H9 (cell line): ENCODE data around the gene GLDC. TPM values are rescaled to one million over a fixed set of nuclear protein-coding genes. Genes with fewer than 3 reads are reported as not detected.

Experiments used
- DNase-seq: peaks from one replicate; pipeline ENCODE4 v3.0.0-alpha.2; 2017
- H2AFZ ChIP-seq: one replicate; pipeline ENCODE4 v1.6.1; 2013; ENCODE audit warnings: mild to moderate bottlenecking, low read length, control low read depth, moderate library complexity
- H2AK5ac ChIP-seq: 2 replicates; pipeline ENCODE4 v1.6.1; 2013; ENCODE audit warnings: low read length, control low read depth, mixed read lengths; ENCODE audit not compliant: insufficient read length
- H2BK120ac ChIP-seq: one replicate; pipeline ENCODE4 v1.6.1; 2013; ENCODE audit warnings: low read depth, mild to moderate bottlenecking, low read length, control low read depth, inconsistent platforms; ENCODE audit not compliant: poor library complexity, severe bottlenecking
- H2BK12ac ChIP-seq: 2 replicates; pipeline ENCODE4 v1.6.1; 2013; ENCODE audit warnings: low read length, control low read depth, mixed read lengths, low read depth; ENCODE audit not compliant: insufficient read length
- H2BK15ac ChIP-seq: 2 replicates; pipeline ENCODE4 v1.6.1; 2013; ENCODE audit warnings: low read depth, low read length, control low read depth
- H2BK20ac ChIP-seq: one replicate; pipeline ENCODE4 v1.6.1; 2013; ENCODE audit warnings: low read depth, mild to moderate bottlenecking, low read length, control low read depth, inconsistent platforms; ENCODE audit not compliant: poor library complexity, severe bottlenecking
- H2BK5ac ChIP-seq: 2 replicates; pipeline ENCODE4 v1.6.1; 2013; ENCODE audit warnings: low read length, control low read depth, mixed read lengths; ENCODE audit not compliant: insufficient read length
- H3K14ac ChIP-seq: 2 replicates; pipeline ENCODE4 v1.6.1; 2013; ENCODE audit warnings: low read length, control low read depth; ENCODE audit not compliant: insufficient read depth
- H3K18ac ChIP-seq: 2 replicates; pipeline ENCODE4 v1.6.1; 2013; ENCODE audit warnings: low read depth, mild to moderate bottlenecking, mixed read lengths, low read length, control low read depth; ENCODE audit not compliant: insufficient read length
- H3K23ac ChIP-seq: 2 replicates; pipeline ENCODE4 v1.6.1; 2013; ENCODE audit warnings: low read length, control low read depth, mixed read lengths, low read depth; ENCODE audit not compliant: insufficient read length
- H3K23me2 ChIP-seq: 2 replicates; pipeline ENCODE4 v1.6.1; 2013; ENCODE audit warnings: low read depth, mild to moderate bottlenecking, mixed read lengths, low read length, control low read depth; ENCODE audit not compliant: insufficient read length, poor library complexity, severe bottlenecking
- H3K27ac ChIP-seq: 2 replicates; pipeline ENCODE4 v1.5.1; 2013; ENCODE audit warnings: low read length, control low read depth, mixed read lengths, low read depth; ENCODE audit not compliant: insufficient read length
- H3K27me3 ChIP-seq: 2 replicates; pipeline ENCODE4 v1.6.1; 2013; ENCODE audit warnings: low read length, control low read depth, inconsistent platforms; ENCODE audit not compliant: insufficient read depth
- H3K4ac ChIP-seq: 2 replicates; pipeline ENCODE4 v1.6.1; 2013; ENCODE audit warnings: low read depth, mild to moderate bottlenecking, control low read depth, inconsistent platforms, low read length, moderate library complexity
- H3K4me1 ChIP-seq: 2 replicates; pipeline ENCODE4 v1.6.1; 2013; ENCODE audit warnings: low read length, control low read depth, inconsistent platforms; ENCODE audit not compliant: insufficient read depth
- H3K4me2 ChIP-seq: 2 replicates; pipeline ENCODE4 v1.6.1; 2013; ENCODE audit warnings: low read length, control low read depth, mixed read lengths; ENCODE audit not compliant: insufficient read length, insufficient read depth
- H3K56ac ChIP-seq: 2 replicates; pipeline ENCODE4 v1.6.1; 2013; ENCODE audit warnings: low read depth, mild to moderate bottlenecking, mixed read lengths, low read length, control low read depth; ENCODE audit not compliant: insufficient read length
- H3K79me1 ChIP-seq: 2 replicates; pipeline ENCODE4 v1.6.1; 2013; ENCODE audit warnings: low read depth, mild to moderate bottlenecking, moderate library complexity, low read length, control low read depth, inconsistent platforms; ENCODE audit not compliant: insufficient read depth, poor library complexity, severe bottlenecking
- H3K79me2 ChIP-seq: 2 replicates; pipeline ENCODE4 v1.6.1; 2013; ENCODE audit warnings: low read length, control low read depth, inconsistent platforms; ENCODE audit not compliant: insufficient read depth
- H3K9ac ChIP-seq: 2 replicates; pipeline ENCODE4 v1.6.1; 2013; ENCODE audit warnings: low read length, control low read depth, mixed read lengths; ENCODE audit not compliant: insufficient read length; ENCODE audit errors: extremely low read depth
- H3K9me3 ChIP-seq: one replicate; pipeline ENCODE4 v1.6.1; 2013; ENCODE audit warnings: low read depth, low read length, inconsistent platforms; ENCODE audit not compliant: control insufficient read depth
- H3T11ph ChIP-seq: one replicate; pipeline ENCODE4 v1.6.1; 2013; ENCODE audit warnings: mild to moderate bottlenecking, low read length, control low read depth, inconsistent platforms
- H4K20me1 ChIP-seq: one replicate; pipeline ENCODE4 v1.6.1; 2013; ENCODE audit not compliant: control insufficient read depth, insufficient read length, insufficient read depth
- H4K5ac ChIP-seq: 2 replicates; pipeline ENCODE4 v1.6.1; 2013; ENCODE audit warnings: low read depth, mild to moderate bottlenecking, mixed read lengths, low read length, control low read depth; ENCODE audit not compliant: insufficient read length
- H4K8ac ChIP-seq: replicated peaks from 2 replicates; pipeline ENCODE4 v1.6.1; 2013; ENCODE audit warnings: low read length, control low read depth, mixed read lengths, low read depth; ENCODE audit not compliant: insufficient read length
- H4K91ac ChIP-seq: 2 replicates; pipeline ENCODE4 v1.6.1; 2013; ENCODE audit warnings: low read depth, mild to moderate bottlenecking, moderate library complexity, mixed read lengths, low read length, control low read depth; ENCODE audit not compliant: insufficient read length
- H3K27ac Mint-ChIP-seq, 3 experiments: 2 replicates in 2 of 3; 3 replicates in 1 of 3; pipeline ENCODE4 v1.8.0; 2020 to 2021; ENCODE audit warnings: mixed read lengths in 3 of 3, mild to moderate bottlenecking in 1 of 3, moderate library complexity in 1 of 3
- H3K27me3 Mint-ChIP-seq: 2 replicates; pipeline ENCODE4 v1.8.0; 2021; ENCODE audit warnings: low read depth, mild to moderate bottlenecking, moderate library complexity, mixed read lengths
- H3K36me3 Mint-ChIP-seq, 3 experiments: 2 replicates in 2 of 3; 3 replicates in 1 of 3; pipeline ENCODE4 v1.8.0; 2020 to 2021; ENCODE audit warnings: low read depth in 3 of 3, mixed read lengths in 3 of 3; ENCODE audit not compliant: insufficient read depth in 1 of 3
- H3K4me1 Mint-ChIP-seq, 2 experiments: 2 replicates each; pipeline ENCODE4 v1.8.0; 2020; ENCODE audit warnings: mixed read lengths in 2 of 2
- H3K4me3 Mint-ChIP-seq, 2 experiments: 2 replicates in 1 of 2; 3 replicates in 1 of 2; pipeline ENCODE4 v1.8.0; 2020 to 2021; ENCODE audit warnings: mild to moderate bottlenecking in 2 of 2, mixed read lengths in 2 of 2, moderate library complexity in 1 of 2
- H3K9me3 Mint-ChIP-seq, 2 experiments: 2 replicates in 1 of 2; 3 replicates in 1 of 2; pipeline ENCODE4 v1.8.0; 2020; ENCODE audit warnings: mild to moderate bottlenecking in 2 of 2, mixed read lengths in 2 of 2, moderate library complexity in 1 of 2
- WGBS: extraction: QIAGEN DNeasy Blood & Tissue Kit; methylation state at CpG from one replicate; pipeline ENCODE4 v1.1.7; 2013; ENCODE audit warnings: missing lambda C conversion rate, low lambda C conversion rate, mixed read lengths; ENCODE audit not compliant: insufficient read length; ENCODE audit errors: extremely low coverage; 5-methylcytosine and 5-hydroxymethylcytosine counted together
- total RNA-seq: library from RNA; stranded (reverse); gene quantifications from 2 replicates; pipeline ENCODE4 v1.2.1, GENCODE V29; 2021
- TF ChIP-seq, protein P1 (sequence below): fragments of 200-600 bp; sonication (generic); conservative IDR thresholded peaks from 3 replicates; pipeline ENCODE4 v1.8.0; 2021; ENCODE audit warnings: antibody characterized with exemption, mild to moderate bottlenecking

GLDC gene
- total RNA-seq, 1 experiment from 2014 or later, result 74.4 TPM

- no peak for DNase-seq
- no CpG with 5 or more reads among the region's 6 CpGs for WGBS
- no peak overlapping the region for H2BK15ac ChIP-seq
- no peak overlapping the region for H3K9ac ChIP-seq
- H4K8ac ChIP-seq, result no peak overlapping the region
- H3K9me3 ChIP-seq, result no peaks in the 10 kb centered on the region
- H3K79me1 ChIP-seq, result peaks cover 7% of the 10 kb centered on the region
- Mint-ChIP-seq H3K4me3 (no peak overlapping the region), H3K27ac (peak overlapping the region in 1 of 3 experiments; percentile 40; a peak in 1 of 7 replicates), H3K36me3 (peaks cover 39 to 59% (median 46%) of the 10 kb centered on the region in 3 experiments), H3K4me1 (peaks cover 13% of the 10 kb centered on the region in 2 experiments), H3K27me3 (no peaks in the 10 kb centered on the region), H3K9me3 (peaks cover 6 to 15% of the 10 kb centered on the region in 2 experiments)
- H2BK20ac ChIP-seq, result no peak overlapping the region
- H3K23me2 ChIP-seq, result no peaks in the 10 kb centered on the region
- TF ChIP-seq, protein P1, sequence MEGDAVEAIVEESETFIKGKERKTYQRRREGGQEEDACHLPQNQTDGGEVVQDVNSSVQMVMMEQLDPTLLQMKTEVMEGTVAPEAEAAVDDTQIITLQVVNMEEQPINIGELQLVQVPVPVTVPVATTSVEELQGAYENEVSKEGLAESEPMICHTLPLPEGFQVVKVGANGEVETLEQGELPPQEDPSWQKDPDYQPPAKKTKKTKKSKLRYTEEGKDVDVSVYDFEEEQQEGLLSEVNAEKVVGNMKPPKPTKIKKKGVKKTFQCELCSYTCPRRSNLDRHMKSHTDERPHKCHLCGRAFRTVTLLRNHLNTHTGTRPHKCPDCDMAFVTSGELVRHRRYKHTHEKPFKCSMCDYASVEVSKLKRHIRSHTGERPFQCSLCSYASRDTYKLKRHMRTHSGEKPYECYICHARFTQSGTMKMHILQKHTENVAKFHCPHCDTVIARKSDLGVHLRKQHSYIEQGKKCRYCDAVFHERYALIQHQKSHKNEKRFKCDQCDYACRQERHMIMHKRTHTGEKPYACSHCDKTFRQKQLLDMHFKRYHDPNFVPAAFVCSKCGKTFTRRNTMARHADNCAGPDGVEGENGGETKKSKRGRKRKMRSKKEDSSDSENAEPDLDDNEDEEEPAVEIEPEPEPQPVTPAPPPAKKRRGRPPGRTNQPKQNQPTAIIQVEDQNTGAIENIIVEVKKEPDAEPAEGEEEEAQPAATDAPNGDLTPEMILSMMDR, result no peak
- H2BK12ac ChIP-seq, result no peak overlapping the region
- no peak overlapping the region for H4K5ac ChIP-seq
- H2BK5ac ChIP-seq, result no peak overlapping the region
- no peak overlapping the region for H3K4ac ChIP-seq
- no peak overlapping the region for H3T11ph ChIP-seq
- peaks cover 2% of the 10 kb centered on the region; the same call in 1 of the 2 replicates for H3K79me2 ChIP-seq
- H2AK5ac ChIP-seq, result no peak overlapping the region
- H4K91ac ChIP-seq, result no peak overlapping the region
- no peak overlapping the region for H2AFZ ChIP-seq
- H3K27ac ChIP-seq, result no peak overlapping the region
- H2BK120ac ChIP-seq, result no peak overlapping the region
- H3K14ac ChIP-seq, result no peak overlapping the region
- no peak overlapping the region for H3K18ac ChIP-seq
- H3K23ac ChIP-seq, result no peak overlapping the region
- no peak overlapping the region for H3K4me2 ChIP-seq
- H3K4me1 ChIP-seq, result no peaks in the 10 kb centered on the region
- H3K27me3 ChIP-seq, result no peaks in the 10 kb centered on the region
- no peak overlapping the region for H3K56ac ChIP-seq
- H4K20me1 ChIP-seq, result no peaks in the 10 kb centered on the region
These were observed 25.6 kb downstream of the GLDC start for GRCh38 chr9:6619909-6620308.
